GM20000 (cell line): ENCODE data around the gene ULBP3.
"Not testable (repeated sequence)": the region's sequence is repeated elsewhere in the genome, so short reads cannot be mapped to it uniquely, and the experiment has no call there.

Source experiments
- DNase-seq: peaks from one replicate; pipeline ENCODE4 v3.0.0; 2012; ENCODE audit warnings: low spot score
- TF ChIP-seq, protein P1 (sequence below): IDR thresholded peaks from 2 replicates; pipeline ENCODE4 v1.5.1; 2012; ENCODE audit warnings: mild to moderate bottlenecking, control low read depth; ENCODE audit errors: extremely low read depth, missing control alignments

Gene ULBP3

GRCh38 chr6:150078788-150079187, 9.9 kb upstream of the ULBP3 start:
- TF ChIP-seq, protein P1, sequence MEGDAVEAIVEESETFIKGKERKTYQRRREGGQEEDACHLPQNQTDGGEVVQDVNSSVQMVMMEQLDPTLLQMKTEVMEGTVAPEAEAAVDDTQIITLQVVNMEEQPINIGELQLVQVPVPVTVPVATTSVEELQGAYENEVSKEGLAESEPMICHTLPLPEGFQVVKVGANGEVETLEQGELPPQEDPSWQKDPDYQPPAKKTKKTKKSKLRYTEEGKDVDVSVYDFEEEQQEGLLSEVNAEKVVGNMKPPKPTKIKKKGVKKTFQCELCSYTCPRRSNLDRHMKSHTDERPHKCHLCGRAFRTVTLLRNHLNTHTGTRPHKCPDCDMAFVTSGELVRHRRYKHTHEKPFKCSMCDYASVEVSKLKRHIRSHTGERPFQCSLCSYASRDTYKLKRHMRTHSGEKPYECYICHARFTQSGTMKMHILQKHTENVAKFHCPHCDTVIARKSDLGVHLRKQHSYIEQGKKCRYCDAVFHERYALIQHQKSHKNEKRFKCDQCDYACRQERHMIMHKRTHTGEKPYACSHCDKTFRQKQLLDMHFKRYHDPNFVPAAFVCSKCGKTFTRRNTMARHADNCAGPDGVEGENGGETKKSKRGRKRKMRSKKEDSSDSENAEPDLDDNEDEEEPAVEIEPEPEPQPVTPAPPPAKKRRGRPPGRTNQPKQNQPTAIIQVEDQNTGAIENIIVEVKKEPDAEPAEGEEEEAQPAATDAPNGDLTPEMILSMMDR: no peak
- DNase-seq: no peak

DNA sequence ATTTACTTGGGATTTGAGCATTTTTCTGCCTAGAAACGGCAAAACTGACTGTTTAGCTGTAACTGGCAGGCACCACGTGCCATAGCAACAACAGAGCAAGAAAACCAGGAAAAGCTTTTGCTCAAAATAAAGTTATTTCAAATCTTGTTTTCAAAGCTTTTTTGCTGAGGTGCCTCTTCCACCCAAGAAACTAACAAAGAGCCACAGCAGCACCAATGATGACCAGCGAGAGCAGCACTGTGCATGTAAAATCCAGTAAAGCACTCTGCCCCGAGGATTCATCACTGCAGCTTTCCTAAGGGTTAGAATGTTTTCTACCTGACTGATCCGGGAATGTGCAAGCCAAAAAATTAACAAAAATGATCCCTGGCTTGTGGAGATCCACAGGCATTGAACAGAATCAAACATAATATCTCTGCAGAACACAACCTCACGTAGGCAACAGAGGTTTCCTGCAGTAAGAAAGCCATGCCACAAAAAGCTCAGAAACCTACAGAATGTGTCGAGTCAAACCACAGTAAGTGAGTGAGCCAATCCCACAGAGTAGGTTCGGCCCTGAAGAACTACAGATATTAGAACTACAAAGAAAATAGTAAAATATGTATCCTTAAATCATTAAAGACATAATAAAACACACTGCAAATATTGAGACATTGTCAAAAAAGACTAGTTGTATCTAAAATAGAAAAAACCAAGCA, 7.4 kb upstream of the ULBP3 start:
- DNase-seq: no peak
- TF ChIP-seq, protein P1: no peak

DNA sequence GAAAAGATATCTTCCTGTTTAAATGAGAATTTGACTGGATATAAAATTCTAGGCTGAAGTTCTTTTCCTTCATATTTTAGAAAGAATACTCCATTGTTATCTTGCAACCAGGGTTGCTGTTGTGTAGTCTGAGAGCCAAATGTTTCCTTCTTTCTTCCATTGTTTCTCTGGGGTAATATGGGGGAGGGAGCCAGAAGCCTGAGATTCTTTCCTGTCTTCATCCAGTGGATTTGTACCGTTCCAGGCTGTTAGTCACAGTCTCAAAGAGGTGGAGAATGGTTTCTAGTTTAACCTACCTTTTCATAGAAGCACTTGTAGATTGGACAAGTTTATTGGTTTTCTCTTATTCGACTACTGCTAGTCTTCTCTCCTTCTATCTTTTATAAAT, 6.1 kb upstream of the ULBP3 start:
- TF ChIP-seq, protein P1: no peak
- DNase-seq: no peak

DNA sequence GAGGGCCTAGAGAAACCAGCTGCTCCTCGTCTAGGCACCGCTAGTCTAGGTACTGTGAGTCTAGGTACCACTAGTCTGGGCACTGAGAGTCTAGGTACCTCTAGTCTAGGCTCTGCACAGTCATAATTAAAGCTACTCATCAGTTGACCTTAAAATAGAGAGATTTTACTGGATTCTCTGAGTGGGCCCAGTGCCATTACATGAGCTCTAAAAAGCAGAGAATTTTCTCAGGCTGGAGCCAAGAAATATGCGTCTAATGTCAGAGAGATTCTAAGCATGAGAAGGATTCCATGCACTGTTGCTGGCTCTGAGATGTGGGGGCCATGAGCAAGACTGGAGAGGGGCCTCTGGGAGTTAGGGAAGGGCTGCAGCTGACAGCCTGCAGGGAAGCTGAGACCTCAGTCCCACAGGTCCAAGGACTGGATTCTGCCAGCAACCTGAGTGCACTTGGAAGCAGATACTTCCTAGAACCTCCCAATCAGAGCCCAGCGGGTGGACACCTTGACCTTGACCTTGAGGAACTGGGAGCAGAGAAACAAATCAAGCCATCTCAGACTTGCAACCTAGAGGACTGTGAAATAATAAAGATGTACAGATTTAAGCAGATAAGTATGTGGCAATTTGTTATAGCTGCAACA, 5.6 kb upstream of the ULBP3 start:
- DNase-seq: not testable (repeated sequence)

- TF ChIP-seq, protein P1: no peak
- DNase-seq: no peak
Measured at GRCh38 chr6:150072201-150072600, 3.3 kb upstream of the ULBP3 start.

GRCh38 chr6:150070236-150070818, 1.4 kb upstream of the ULBP3 start:
- DNase-seq: no peak

DNA sequence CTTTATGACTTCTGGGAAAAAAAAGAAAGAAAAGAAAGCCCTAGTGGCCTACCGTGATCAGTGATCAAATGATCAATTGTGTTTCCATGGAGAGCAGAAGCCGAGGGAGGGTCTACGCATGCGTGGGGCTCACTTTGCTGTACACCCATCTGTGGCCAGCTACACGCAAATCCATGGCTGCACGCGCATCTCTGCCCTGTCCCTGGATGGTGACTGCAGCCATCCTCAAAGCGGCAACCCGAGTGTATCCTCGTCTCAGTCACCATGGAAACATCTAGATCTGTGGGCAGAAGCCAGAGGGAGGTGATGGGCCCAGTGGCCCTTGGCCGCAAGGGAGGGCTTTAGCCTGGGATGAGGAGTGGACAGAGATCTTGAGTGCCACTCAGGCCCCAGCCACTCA, 785 bp upstream of the ULBP3 start:
- TF ChIP-seq, protein P1: no peak
- DNase-seq: no peak

More at GRCh38 chr6:150070236-150070818, 1.4 kb upstream of the ULBP3 start:
- TF ChIP-seq, protein P1: no peak
